ENCODE data around the gene ITGB2. TPM values are rescaled to one million over a fixed set of nuclear protein-coding genes. Genes with fewer than 3 reads are reported as not detected.

Gene ITGB2
- total and polyA plus RNA-seq, 2 donors from 2014 or later, result 9.5 to 111 TPM

- H3K27me3 ChIP-seq (ENCODE audit: control insufficient read depth, insufficient read depth, low read length), result no peaks in the 10 kb centered on the region
- H3K4me3 ChIP-seq (ENCODE audit: low read length in 3 of 3), result no peak overlapping the region
- DNase-seq (peak in 2 of 5 donors; percentile 33 to 69), FAIRE-seq (no peak)
- H3K4me1 ChIP-seq (ENCODE audit: control insufficient read depth in 2 of 3, insufficient read depth in 2 of 3, low read depth in 1 of 3, low read length in 3 of 3), result peaks cover 0 to 9% (median 0%) of the 10 kb centered on the region in 3 donors
- H3K9ac ChIP-seq (ENCODE audit: low read length in 3 of 3), result no peak overlapping the region
- H3K27ac ChIP-seq (ENCODE audit: low read depth in 2 of 2, low read length in 2 of 2), result no peak overlapping the region
- no peak for TF ChIP-seq CTCF (IDR thresholded peaks at IDR 0.05; ENCODE audit: borderline replicate concordance, extremely low read depth, insufficient read depth)
- intact Hi-C loops (cut with DNase I), result no loop called here
- H3K36me3 ChIP-seq (ENCODE audit: control insufficient read depth in 2 of 3, insufficient read depth in 3 of 3, low read length in 3 of 3), result peaks cover 0 to 3% (median 2%) of the 10 kb centered on the region in 3 donors
- no peaks in the 10 kb centered on the region for H3K9me3 ChIP-seq (ENCODE audit: control insufficient read depth in 2 of 3, insufficient read depth in 1 of 3, low read length in 3 of 3)
Measured at GRCh38 chr21:44903050-44903685, 17.5 kb downstream of the ITGB2 start.

- H3K4me3 ChIP-seq (ENCODE audit: low read length in 3 of 3), result no peak overlapping the region
- FAIRE-seq, result no peak
- no peak for TF ChIP-seq CTCF (IDR thresholded peaks at IDR 0.05; ENCODE audit: borderline replicate concordance, extremely low read depth, insufficient read depth)
Measured at GRCh38 chr21:44902268-44903049, 18.2 kb downstream of the ITGB2 start.

GRCh38 chr21:44901391-44902074 is 19.2 kb downstream of the ITGB2 start:
- no peak for FAIRE-seq

More at GRCh38 chr21:44902268-44903049, 18.2 kb downstream of the ITGB2 start:
- Histone ChIP-seq H3K27me3 (ENCODE audit: control insufficient read depth, insufficient read depth, low read length) (no peaks in the 10 kb centered on the region), H3K36me3 (ENCODE audit: control insufficient read depth in 2 of 3, insufficient read depth in 3 of 3, low read length in 3 of 3) (peaks cover 0 to 3% (median 2%) of the 10 kb centered on the region in 3 donors), H3K27ac (ENCODE audit: low read depth in 2 of 2, low read length in 2 of 2) (no peak overlapping the region), H3K9me3 (ENCODE audit: control insufficient read depth in 2 of 3, insufficient read depth in 1 of 3, low read length in 3 of 3) (no peaks in the 10 kb centered on the region), H3K4me1 (ENCODE audit: control insufficient read depth in 2 of 3, insufficient read depth in 2 of 3, low read depth in 1 of 3, low read length in 3 of 3) (peaks cover 0 to 9% (median 0%) of the 10 kb centered on the region in 3 donors), H3K9ac (ENCODE audit: low read length in 3 of 3) (no peak overlapping the region)
- intact Hi-C loops (cut with DNase I), result no loop called here
- DNase-seq, result peak in 2 of 5 donors; percentile 19 to 55

More at GRCh38 chr21:44901391-44902074, 19.2 kb downstream of the ITGB2 start:
- peaks cover 0 to 9% (median 0%) of the 10 kb centered on the region in 3 donors for H3K4me1 ChIP-seq (ENCODE audit: control insufficient read depth in 2 of 3, insufficient read depth in 2 of 3, low read depth in 1 of 3, low read length in 3 of 3)
- DNase-seq, result peak in 2 of 5 donors; percentile 45 to 73
- intact Hi-C loops (cut with DNase I), result no loop called here
- no peaks in the 10 kb centered on the region for H3K27me3 ChIP-seq (ENCODE audit: control insufficient read depth, insufficient read depth, low read length)
- H3K36me3 ChIP-seq (ENCODE audit: control insufficient read depth in 2 of 3, insufficient read depth in 3 of 3, low read length in 3 of 3), result peaks cover 0 to 3% (median 2%) of the 10 kb centered on the region in 3 donors
- no peak for TF ChIP-seq CTCF (IDR thresholded peaks at IDR 0.05; ENCODE audit: borderline replicate concordance, extremely low read depth, insufficient read depth)
- H3K27ac ChIP-seq (ENCODE audit: low read depth in 2 of 2, low read length in 2 of 2), result no peak overlapping the region
- no peaks in the 10 kb centered on the region for H3K9me3 ChIP-seq (ENCODE audit: control insufficient read depth in 2 of 3, insufficient read depth in 1 of 3, low read length in 3 of 3)
- no peak overlapping the region for H3K4me3 ChIP-seq (ENCODE audit: low read length in 3 of 3)
- H3K9ac ChIP-seq (ENCODE audit: low read length in 3 of 3), result no peak overlapping the region

Measured in kidney (tissue), 14 donors.